ENCODE results near the gene SHMT2. TPM values are rescaled to one million over a fixed set of nuclear protein-coding genes. Genes with fewer than 3 reads are reported as not detected.

Gene SHMT2
- total and polyA plus RNA-seq, 2 of the 13 experiments (the other 11 are each of a cell fraction or from before 2014, with no cell fraction given): 181 to 393 TPM

- TF ChIP-seq, protein P1, sequence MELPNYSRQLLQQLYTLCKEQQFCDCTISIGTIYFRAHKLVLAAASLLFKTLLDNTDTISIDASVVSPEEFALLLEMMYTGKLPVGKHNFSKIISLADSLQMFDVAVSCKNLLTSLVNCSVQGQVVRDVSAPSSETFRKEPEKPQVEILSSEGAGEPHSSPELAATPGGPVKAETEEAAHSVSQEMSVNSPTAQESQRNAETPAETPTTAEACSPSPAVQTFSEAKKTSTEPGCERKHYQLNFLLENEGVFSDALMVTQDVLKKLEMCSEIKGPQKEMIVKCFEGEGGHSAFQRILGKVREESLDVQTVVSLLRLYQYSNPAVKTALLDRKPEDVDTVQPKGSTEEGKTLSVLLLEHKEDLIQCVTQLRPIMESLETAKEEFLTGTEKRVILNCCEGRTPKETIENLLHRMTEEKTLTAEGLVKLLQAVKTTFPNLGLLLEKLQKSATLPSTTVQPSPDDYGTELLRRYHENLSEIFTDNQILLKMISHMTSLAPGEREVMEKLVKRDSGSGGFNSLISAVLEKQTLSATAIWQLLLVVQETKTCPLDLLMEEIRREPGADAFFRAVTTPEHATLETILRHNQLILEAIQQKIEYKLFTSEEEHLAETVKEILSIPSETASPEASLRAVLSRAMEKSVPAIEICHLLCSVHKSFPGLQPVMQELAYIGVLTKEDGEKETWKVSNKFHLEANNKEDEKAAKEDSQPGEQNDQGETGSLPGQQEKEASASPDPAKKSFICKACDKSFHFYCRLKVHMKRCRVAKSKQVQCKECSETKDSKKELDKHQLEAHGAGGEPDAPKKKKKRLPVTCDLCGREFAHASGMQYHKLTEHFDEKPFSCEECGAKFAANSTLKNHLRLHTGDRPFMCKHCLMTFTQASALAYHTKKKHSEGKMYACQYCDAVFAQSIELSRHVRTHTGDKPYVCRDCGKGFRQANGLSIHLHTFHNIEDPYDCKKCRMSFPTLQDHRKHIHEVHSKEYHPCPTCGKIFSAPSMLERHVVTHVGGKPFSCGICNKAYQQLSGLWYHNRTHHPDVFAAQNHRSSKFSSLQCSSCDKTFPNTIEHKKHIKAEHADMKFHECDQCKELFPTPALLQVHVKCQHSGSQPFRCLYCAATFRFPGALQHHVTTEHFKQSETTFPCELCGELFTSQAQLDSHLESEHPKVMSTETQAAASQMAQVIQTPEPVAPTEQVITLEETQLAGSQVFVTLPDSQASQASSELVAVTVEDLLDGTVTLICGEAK (IDR thresholded peaks at IDR 0.05): no peak
- TF ChIP-seq, protein P1 (CRISPR knock-in tag; IDR thresholded peaks at IDR 0.05): no peak
- TF ChIP-seq MAF1 (CRISPR knock-in tag; IDR thresholded peaks at IDR 0.05; ENCODE audit: borderline replicate concordance) (no peak), THAP9 (CRISPR knock-in tag; IDR thresholded peaks at IDR 0.05; ENCODE audit: borderline replicate concordance) (no peak; the same call in 1 of the 2 replicates), RFX5 (IDR thresholded peaks at IDR 0.05; ENCODE audit: low read depth, low read length) (no peak), ETV5 (CRISPR knock-in tag; IDR thresholded peaks at IDR 0.05; ENCODE audit: borderline replicate concordance) (no peak), PAX8 (CRISPR knock-in tag; IDR thresholded peaks at IDR 0.05; ENCODE audit: borderline replicate concordance) (no peak), NCOA1 (CRISPR knock-in tag; IDR thresholded peaks at IDR 0.05) (no peak), CTCF (CRISPR knock-in tag; IDR thresholded peaks at IDR 0.05) (peak; percentile 100), ZNF121 (CRISPR knock-in tag; IDR thresholded peaks at IDR 0.05) (no peak), MXD4 (CRISPR knock-in tag; IDR thresholded peaks at IDR 0.05) (no peak; the same call in 1 of the 2 replicates), ZNF281 (CRISPR knock-in tag; IDR thresholded peaks at IDR 0.05; ENCODE audit: borderline replicate concordance) (no peak)
Observed at GRCh38 chr12:57238854-57239554, 9.5 kb downstream of the SHMT2 start (continued).

Data from HepG2 (cell line).